Right forelimb (tissue), 1 donor: ENCODE results near the gene RPL6.

Source experiments
- DNase-seq: peaks from one replicate; pipeline ENCODE4 v3.0.0-alpha.2; 2018

Gene RPL6

DNA sequence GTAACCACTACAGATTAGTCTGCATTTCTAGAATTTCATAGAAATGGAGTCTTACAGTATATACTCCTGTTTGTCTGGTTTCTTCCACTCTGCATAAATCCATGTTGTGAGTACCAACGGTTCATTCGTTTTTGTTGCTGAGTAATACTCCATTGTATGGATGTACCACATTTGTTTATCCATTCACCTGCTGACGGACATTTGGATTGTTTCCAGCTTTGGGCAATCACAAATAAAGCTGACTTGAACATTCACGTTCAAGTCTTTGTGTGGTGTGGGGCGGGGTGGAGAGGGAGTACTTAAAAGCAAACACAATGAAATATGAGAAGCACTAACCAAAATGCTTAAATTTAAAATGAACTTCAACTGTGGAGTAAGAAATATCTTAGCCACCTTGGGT is 34.3 kb downstream of the RPL6 start:
- DNase-seq = no peak

GRCh38 chr12:112374166-112374740 is 35.2 kb downstream of the RPL6 start:
- no peak for DNase-seq

- no peak for DNase-seq
These were observed 38.4 kb downstream of the RPL6 start for GRCh38 chr12:112370868-112371510.

GRCh38 chr12:112370199-112370598 is 39.2 kb downstream of the RPL6 start:
- DNase-seq = no peak

- no peak for DNase-seq
These were observed 40.5 kb downstream of the RPL6 start for GRCh38 chr12:112368856-112369255.

- no peak for DNase-seq
These were observed 41.4 kb downstream of the RPL6 start for GRCh38 chr12:112367965-112368364.

DNA sequence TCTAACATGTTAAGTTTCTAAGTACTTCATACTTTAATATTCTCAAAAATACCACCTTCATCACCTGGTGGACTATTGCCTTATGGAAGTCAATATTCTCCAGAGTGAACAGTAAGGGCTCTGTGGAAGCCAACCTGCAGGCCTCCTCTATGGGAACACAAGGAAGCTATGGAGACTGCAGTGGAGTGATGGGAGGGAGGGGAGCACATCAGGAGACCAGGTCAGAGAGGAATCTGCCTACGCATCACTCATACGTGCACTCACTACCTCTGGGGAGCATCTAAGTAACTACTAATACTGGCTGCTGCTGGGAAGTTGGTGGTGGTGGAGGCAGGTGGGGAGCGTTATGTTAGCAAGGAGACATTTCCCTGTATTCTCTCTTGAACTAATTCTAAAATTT is 47.1 kb downstream of the RPL6 start:
- no peak for DNase-seq

DNA sequence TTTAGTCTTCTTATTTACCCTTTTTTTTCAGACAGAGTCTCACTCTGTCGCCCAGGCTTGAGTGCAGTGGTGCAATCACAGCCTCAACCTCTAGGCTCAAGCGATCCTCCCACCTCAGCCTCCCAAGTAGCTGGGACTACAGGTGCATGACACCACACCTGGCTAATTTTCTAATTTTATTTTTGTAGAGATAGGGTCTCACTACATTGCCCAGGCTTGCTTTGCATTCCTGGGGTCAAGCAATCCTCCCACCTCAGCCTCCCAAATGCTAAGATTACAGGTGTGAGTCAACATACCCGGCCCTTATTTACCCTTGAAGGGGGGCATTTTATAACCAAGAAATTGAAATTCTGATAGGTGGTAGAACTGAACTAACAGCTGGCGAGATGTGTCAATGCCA is 48.1 kb downstream of the RPL6 start:
- no peak for DNase-seq

DNA sequence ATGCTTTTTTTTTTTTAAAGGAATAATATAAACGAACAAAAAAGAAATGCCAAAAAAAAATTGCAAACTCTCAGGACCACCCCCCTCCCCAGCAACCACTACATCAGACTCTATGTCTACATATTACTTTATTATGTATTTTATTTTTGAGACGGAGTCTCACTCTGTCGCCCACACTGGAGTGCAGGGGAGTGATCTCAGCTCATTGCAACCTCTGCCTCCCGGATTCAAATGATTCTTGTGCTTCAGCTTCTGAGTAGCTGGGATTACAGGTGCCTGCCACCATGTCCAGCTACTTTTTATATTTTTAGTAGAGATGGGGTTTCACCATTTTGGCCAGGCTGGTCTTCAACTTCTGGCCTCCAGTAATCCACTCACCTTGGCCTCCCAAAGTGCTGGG is 50.1 kb downstream of the RPL6 start:
- no peak for DNase-seq

GRCh38 chr12:112357214-112357613 is 52.2 kb downstream of the RPL6 start:
- DNase-seq = no peak
